NCI-H524 (cell line): ENCODE results near the gene ABL1.
A peak's percentile ranks its signal among the peaks of the same experiment; 100 is the strongest.
"Not testable (repeated sequence)": the region's sequence is repeated elsewhere in the genome, so short reads cannot be mapped to it uniquely, and the experiment has no call there.

ENCODE experiments used
- DNase-seq, 2 experiments: peaks; one replicate each; lab custom pipeline; 2025; lab: John Stamatoyannopoulos, UW

The ABL1 gene

DNA sequence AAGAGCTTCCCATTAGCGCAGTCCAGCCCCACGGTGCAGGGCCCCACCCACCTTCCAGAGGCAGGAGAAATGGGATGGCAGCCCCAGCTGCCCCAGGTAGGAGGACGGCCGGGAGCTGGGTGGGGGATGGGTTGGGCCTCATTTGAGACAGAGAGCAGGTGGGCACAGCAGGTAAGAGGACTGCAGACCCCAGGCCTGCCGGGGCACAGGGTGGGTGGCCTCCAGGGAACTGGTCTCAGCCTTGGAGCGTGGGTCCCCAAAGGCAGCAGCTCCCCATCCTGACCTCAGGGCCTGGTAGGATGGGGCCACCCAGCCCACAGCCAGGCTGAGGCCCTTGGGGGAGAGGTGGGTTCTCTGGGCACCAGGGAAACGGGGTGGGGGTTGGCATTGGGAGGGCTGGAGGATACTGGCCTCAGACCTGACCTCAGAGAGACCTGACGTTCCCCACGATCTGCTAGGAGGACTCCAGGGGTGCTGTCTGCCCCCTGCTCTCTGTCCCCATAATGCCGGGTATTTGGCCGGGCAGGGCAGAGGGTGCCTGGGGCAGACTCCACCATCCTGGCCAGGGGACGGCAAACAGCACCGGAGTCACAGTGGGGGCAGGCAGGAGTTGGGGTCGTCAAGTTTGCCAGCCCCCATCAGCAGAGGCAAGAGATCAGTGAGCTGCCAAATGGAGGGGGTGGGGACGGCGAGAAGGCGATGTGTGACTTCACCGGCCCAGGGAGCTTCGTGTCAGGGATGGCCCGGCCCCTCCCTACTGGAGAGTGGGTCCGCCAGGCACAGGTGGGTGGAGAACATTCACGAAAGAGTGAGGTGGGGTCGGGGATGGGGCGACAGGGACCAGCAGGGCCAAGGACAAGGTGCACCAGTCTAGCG, 68.4 kb downstream of the ABL1 start:
- DNase-seq: no peak

DNA sequence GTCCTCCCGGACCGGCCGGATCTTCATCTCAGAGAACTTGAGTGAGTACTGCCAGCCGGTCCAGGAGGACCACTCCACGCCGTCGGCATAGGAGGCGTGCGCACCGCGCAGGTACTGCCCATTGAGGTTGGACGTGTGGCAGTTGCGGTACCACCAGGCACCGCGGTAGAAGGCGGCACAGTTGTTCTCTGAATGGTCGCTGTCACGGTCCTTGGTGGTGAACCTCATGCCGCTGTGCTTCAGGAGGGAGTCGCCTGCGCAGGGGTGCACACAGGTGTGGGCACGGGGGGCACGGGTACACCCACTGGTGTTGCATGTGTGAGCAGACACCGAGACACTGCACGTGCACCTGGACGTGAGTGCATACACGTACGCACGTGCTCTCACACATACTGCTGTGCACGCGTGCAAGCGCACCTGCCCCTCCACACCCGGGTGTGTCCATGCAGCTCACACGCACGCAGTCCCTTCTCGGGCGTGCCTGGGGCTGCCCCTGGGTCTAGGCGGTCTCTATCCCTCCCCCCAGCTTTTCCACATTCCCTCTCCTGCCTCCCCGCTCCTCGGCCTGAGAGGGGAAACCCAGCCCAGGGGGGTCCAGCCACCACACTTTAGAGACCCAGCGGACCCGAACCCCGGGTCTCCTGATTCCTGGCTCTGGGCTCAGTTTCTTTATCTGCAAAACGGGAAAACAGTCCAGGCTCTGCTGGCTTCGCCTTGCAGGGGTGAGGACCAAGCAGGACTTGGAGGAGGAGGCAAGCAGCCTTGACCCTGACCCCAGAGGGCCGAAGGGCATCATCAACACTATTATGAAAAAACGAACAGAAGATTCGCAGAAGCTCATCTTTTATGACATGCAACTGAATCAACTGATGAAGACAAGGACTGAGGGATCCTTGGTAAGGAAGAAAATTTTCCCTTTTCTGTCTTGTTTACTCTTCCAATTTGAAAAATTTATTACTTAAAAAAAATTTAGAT, 69.3 kb downstream of the ABL1 start:
- no peak for DNase-seq

GRCh38 chr9:130905125-130905901, 70.3 kb downstream of the ABL1 start:
- DNase-seq: no peak

- no peak for DNase-seq
These were observed 71.1 kb downstream of the ABL1 start for GRCh38 chr9:130905902-130906734.

DNA sequence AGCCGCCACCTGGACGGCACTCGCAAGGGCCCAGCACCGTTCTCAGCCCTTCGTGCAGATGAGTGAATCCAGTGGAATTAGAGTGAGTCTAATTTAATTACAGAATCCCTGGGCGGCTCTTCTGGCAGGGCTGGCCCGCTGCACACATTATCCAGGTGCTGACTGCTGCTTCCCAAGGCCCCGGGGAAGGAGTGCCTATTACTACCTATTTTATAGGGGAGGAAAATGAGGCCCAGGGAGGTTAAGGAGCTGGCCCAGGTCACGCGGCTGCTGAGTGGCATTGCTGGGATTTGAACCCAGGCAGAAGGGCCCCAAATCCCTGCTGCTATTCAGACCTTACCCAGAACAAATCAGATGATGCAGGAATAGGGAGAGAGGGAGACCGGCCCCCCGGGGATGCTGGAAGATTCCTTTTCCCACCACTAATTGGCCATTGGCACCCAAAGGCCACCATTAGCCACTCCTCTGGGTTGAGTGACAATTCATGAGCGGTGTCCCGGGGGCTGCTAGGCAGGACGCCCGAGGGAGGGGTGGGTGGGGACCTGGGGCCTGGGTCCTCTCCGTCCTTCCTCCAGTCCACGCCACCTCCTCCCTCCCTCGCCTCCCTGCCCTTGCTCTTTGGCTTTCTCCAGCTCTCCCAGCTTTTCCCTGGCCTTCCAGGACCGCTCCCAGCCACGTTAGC, 71.8 kb downstream of the ABL1 start:
- DNase-seq: no peak

GRCh38 chr9:130908146-130908877, 73.3 kb downstream of the ABL1 start:
- DNase-seq: no peak

- DNase-seq: no peak
These were observed 73.9 kb downstream of the ABL1 start for GRCh38 chr9:130908878-130909355.

DNA sequence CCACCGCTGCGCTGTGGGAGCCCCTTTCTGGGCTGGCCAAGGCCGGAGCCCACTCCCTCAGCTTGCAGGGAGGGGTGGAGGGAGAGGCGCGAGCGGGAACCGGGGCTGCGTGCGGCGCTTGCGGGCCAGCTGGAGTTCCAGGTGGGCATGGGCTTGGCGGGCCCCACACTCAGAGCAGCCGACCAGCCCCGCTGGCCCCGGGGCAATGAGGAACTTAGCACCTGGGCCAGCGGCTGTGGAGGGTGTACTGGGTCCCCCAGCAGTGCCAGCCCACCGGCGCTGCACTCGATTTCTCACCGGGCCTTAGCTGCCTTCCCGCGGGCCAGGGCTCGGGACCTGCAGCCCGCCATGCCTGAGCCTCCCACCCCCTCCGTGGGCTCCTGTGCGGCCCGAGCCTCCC, 75.0 kb downstream of the ABL1 start:
- not testable (repeated sequence) for DNase-seq

- DNase-seq: not testable (repeated sequence)
These were observed 75.6 kb downstream of the ABL1 start for GRCh38 chr9:130910670-130911069.

DNA sequence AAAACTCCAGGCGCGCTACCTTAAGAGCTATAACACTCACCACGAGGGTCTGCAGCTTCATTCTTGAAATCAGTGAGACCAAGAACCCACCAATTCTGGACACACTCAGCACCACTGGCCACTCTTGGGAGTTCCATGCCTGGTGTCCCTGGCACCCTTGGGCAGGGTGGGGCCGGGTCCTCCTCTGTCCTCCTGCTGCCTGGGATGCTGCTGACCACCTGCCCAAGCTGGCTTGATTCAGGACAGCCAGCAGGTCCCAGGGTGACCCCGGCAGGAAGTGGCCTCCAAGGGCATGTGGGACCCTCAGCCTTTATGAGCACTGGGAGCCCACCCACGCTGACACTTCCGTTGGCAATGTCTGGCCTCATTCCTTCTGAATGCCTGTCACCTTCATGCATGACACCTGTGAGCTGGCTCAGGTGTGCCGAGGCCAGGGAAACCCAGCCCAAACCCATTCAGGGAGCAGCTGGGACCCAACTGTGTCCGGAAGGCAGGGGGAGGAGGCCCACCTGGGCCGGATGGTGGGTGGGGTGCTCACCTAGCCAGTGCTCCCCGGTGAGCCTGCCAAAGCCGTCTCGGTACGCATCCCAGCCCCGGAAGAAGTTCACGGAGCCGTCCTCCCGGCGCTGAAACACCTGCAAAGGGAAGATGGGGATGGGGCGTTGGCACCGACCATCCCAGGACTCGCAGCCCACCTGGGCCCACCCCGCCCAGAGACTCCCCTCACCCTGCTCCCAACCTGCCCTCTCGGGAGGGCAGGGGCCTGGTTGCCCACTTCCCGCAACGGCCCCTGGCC, 76.4 kb downstream of the ABL1 start:
- no peak for DNase-seq

- no peak for DNase-seq
These were observed 78.0 kb downstream of the ABL1 start for GRCh38 chr9:130912932-130913598.

- no peak for DNase-seq
These were observed 78.8 kb downstream of the ABL1 start for GRCh38 chr9:130913599-130914416.

- no peak for DNase-seq
These were observed 79.5 kb downstream of the ABL1 start for GRCh38 chr9:130914417-130915095.

- DNase-seq: no peak
These were observed 80.0 kb downstream of the ABL1 start for GRCh38 chr9:130915096-130915447.

DNA sequence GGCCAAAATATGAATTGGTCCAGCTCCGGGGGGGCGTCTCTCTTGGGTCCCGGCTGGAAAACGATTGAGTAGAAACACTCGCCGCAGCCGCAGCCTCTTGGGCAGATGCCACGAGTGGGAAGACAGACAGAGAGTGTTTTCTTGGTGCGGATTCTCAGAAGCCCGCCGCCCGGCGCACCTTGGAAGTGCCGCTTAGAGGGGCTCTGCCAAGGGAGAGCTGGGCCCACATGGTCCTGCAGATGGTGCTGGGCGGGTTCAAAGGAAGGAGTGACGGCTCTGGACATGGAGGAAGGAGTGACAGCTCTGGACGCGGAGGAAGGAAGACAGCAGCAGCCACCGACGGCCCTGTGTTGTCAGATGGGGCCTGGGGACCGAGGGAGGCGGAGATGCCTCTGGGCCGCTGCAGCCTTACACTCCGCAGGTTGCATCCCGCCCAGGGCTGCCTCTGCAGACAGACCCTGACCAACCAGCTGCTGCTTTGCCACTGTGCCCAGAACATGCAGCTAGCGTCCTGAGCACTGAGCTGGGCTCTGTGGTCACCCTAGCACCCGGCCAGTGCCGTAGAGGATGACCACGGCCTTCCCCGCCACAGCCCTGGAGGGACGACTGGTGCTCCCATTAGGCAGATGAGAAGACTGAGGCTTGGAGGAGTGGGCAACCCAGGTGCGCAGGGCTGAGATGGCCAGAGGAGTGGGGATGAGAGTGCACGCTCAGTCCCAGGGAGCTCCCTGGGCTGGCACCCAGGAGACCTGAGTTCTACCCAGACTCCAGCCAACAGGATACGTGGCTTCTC, 82.3 kb downstream of the ABL1 start:
- peak in 1 of 2 experiments; percentile 31 for DNase-seq
